Suprapubic skin (tissue), 3 donors: Measurements from ENCODE around the gene PRRC2B.

Source experiments
- CTCF ChIP-seq, 2 donors: fragments of 200-600 bp in 1 of 2; fragments of 450-650 bp in 1 of 2; sonication (generic) in 1 of 2; IDR thresholded peaks; one replicate each; pipeline ENCODE4 v1.5.1; 2016 to 2019; ENCODE audit warnings: antibody characterized with exemption in 2 of 2, mild to moderate bottlenecking in 1 of 2, moderate library complexity in 1 of 2
- POLR2A ChIP-seq, 2 donors: fragments of 450-650 bp; IDR thresholded peaks; one replicate each; pipeline ENCODE4 v1.6.1; 2017; ENCODE audit warnings: antibody characterized with exemption in 2 of 2, mild to moderate bottlenecking in 2 of 2, moderate library complexity in 2 of 2

GRCh38 chr9:131348631-131349521 lies 45.0 kb upstream of the PRRC2B start:
- no peak for TF ChIP-seq POLR2A (IDR thresholded peaks at IDR 0.05)
- TF ChIP-seq CTCF (IDR thresholded peaks at IDR 0.05) = no peak
